HG03060 (cell line): Measurements from ENCODE around the gene ECHS1.
"Not testable (repeated sequence)": the region's sequence is repeated elsewhere in the genome, so short reads cannot be mapped to it uniquely, and the experiment has no call there.

Source experiments
- ATAC-seq: cut with Tn5 transposase; IDR thresholded peaks from one replicate; pipeline ENCODE4 v1.9.1; 2021; ENCODE audit warnings: low read depth, moderate number of reproducible peaks; ENCODE audit not compliant: unreplicated experiment

Gene ECHS1

DNA sequence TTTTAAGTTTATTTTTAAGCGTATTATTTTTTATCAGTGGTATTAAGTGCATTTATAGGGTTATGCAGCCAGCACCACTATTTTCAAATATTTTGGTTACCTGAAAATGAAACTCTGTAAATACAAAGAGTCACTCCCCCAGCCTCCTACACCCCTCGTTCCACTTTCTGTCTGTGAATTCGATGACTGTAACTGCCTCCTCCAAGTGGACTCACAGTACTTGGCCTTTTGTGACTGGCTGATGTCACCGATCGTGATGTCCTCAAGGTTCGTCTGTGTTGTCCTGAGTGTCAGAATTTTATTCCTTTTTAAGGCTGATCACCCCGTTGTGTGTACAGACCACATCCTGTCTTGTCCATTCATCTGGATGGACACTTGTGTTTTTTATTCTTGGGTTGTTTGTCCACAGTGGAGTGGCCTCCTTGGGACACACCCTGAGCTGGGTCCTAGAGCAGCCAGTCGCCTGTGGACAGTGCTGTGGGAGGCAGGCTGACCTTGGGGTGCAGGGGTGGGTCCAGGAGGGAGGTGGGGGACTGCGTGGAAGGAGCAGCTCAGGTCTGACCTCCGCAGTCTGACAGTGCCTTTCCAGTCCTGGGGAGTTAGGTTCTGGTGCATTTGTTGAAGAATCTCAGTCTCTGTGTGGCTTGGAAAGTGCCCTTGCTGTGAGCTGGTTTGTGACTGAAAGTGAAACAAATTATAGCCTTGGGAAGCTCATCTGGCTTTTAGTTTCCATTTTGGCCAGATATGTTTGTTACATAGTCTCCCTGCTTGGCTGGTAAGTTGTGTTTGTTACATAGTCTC is 27.7 kb upstream of the ECHS1 start:
- peak; percentile 63 for ATAC-seq

DNA sequence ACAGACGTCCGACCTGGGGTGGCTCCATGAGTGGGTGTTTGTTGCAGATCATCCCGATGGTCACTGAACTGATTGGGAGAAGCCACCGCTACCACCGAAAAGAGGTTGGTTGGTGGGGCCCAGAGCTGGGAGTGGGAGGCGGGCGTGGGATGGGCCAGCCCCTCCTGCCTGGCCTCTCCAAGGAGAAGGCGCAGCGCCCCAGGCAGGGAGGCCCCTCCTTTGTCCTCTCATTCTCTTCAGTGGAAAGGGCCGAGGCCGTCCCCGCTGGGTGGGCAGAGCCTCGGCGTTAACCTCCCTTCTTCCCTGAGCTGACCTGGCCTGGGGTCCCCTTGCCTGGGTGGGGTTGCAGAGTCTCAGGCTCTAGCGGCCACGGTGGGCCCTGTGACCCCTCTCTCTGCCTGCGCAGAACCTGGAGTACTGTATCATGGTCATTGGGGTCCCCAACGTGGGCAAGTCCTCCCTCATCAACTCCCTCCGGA is 26.0 kb upstream of the ECHS1 start:
- ATAC-seq = no peak

DNA sequence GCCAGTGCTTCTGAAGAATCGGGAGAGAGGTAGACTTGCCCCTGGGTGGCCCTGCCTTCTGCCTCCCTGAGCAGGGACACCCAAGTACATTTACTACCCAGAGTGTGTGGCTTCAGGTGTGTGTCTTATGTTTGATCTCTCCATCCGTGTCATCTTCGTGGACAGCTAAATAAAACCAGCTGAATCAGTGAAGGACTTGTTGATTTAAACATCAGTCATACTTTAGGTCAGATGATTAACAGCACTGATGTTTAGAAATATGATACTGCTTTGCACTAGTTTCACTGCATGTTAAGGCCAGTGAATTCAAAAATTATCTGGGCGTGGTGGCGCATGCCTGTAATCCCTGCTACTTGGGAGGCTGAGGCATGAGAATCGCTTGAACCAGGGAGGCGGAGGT is 24.8 kb upstream of the ECHS1 start:
- ATAC-seq = no peak

DNA sequence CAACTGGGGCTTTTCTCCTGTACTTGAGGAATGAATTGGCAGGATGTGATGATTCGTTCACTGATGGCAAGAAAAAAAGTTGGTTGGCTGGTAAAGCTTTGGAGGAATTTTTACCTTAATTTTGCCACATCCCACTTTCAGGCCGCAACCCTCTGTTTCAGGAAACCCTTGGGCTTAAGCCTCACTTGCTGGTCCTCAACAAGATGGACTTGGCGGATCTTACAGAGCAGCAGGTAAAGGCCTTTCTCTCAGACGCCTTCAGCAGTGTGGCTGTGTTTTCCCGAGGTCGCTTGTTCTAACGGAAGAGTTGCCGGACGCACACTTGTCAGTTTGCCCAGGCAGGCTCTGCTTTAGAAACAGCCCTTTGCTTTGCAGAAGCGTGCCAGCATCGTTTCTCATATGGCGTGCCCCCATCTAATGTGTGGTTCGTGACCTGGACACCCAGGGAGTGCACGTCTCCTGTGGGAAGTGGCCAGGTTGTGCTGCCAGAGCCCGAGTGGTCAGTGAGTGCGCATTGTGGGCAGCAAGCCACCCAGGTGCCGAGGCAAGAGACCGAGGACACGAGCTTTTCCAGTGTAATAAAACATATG is 23.0 kb upstream of the ECHS1 start:
- ATAC-seq = no peak

DNA sequence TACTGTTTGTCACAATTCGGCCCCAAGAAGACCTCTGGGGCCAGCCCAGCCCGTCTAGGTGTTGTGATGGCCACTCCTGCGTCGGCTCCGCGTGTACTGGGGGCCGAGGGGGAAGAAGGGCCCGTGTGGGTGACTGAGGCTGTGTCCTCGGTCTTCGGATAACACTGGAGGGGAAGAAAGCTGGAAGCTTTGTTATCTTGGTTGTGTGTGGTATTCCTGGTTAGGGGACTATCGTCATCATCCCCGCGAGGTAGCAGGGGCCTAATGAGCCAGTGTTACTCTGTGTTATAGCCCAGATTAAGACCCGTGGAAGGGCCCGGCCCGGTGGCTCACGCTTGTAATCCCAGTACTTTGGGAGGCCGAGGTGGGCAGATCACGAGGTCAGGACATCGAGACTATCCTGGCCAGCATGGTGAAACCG is 21.7 kb upstream of the ECHS1 start:
- no peak for ATAC-seq

DNA sequence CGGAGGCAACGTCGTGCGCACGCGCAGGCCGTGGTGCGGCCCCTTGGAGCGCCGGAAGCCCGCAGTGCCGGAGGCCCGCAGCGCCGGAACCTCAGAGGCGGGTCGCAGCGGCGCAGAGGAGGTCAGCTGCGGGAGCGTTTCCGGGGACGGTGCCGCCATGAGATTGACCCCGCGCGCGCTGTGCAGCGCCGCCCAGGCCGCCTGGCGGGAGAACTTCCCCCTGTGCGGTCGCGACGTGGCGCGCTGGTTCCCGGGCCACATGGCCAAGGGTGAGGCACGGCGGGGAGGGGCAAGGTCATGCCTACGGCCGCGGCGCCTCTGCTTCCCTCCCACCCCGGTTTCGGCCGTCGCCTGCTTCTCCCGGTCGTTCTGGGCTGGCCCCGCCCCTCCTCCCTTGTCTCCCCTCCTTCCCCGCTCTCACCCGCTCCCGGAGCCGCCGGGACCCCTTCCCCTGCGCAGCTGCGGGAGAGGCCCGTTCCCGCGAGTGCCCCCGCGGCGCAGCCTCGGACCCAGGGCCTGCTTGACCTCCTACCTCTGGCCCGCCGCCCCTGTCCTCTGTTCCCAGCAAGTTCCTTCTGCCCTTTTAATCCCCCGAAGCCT is 21.0 kb upstream of the ECHS1 start, which contains the start of gene MTG1:
Gene MTG1 (plus strand): TSS at position 94 of the 600 bp plus-strand sequence. CDS start 64 bp downstream, at position 158.
- peak; percentile 38 for ATAC-seq

DNA sequence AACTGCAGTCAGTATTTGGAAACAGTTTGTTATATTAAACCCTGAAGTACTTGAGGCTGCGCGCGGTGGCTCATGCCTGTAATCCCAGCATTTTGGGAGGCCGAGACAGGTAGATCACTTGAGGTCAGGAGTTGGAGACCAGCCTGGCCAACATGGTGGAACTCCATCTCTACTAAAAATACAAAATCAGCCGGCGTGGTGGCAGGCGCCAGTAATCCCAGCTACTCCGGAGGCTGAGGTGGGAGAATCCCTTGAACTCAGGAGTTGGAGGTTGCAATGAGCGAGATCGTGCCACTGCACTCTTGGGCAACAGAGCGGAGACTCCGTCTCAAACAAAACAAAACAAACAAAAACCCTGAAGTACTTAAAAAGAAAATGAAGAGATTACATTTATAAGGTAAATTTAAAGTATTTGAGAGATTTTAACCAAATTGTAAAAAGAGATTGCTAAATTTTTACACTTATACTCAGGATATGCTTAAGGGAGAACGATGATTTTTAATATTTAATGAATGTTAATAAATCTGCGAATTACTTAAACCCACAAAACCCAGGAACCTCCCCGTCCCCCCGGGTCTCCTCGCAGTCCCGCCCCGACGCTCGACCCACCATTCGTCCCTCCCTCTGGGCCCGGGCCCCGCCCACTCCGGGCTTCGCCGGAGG is 20.4 kb upstream of the ECHS1 start:
- ATAC-seq = no peak

DNA sequence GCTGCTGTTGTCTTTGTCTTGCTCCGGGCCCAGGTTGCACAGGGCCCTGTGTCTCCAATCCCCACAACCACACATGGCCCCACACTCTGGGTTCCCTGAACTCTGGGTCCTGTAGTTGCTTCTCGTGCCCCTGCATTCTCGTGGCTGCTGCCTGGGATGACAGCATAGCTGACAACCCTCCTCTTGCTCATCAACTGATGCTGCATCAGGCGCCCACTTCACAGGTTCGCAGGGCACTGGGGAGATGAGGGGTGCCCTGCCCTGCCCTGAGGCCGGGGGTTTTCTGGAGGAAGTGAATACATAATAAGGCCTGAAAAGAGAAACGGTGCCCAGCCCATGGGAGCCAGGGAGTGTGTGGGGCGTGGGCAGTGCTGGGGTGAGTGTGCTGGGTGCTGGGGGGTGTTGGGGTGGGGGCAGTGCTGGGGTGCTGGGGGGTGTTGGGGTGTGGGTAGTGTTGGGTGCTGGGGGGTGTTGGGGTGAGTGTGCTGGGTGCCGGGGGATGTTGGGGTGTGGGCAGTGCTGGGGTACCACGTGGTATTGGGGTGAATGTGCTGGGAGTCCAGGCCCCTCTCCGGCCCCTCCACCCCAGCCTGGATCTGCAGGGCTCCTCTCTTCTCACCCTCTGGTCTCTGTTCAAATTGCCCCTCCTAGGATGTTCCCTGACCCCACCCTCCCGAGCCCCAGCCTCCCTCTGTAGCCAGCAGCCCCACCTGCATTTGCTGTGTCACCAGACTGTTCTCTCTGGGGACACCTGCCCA is 18.8 kb upstream of the ECHS1 start:
- ATAC-seq = no peak

DNA sequence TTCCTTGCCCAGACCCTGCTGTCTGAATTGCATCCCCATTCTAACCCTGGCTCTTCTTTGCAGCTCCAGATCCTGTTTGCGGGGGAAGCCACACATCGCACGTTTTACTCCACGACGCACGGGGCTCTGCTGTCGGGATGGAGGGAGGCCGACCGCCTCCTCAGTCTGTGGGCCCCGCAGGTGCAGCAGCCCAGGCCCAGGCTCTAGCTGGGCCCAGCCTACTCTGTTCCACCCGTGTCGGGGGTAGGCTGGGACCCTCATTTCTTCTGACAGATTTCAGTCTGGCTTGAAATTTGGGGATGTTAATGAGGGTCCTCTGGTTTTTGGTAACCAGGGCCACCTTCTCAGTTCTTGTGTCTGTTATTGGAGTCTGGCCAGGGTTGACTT is 18.1 kb upstream of the ECHS1 start:
- ATAC-seq = no peak

DNA sequence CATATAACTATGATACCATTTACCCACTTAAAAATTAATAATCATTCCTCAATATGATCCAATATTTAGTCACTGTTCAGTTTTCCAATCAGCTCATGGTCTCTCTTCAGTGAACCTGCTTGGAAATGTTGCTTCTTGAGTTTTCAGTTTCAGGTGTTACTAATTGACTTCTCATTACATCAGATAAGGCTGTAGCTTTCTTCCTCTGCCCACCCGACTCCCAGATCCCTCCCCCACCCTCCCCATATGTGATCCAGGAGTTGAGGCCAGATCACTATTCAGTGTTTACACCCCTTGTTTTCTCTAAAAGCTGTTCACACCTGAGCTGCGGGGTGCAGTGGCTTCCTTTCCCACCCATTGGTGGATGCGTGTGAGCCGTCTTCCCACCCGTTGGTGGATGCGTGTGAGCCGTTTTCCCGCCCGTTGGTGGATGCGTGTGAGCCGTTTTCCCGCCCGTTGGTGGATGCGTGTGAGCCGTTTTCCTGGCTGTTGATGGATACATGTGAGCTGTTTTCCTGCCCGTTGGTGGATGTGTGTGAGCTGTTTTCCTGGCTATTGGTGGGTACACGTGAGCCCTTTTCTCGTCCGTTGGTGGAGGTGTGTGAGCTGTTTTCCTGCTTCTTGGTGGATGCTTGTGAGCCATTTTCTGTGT is 17.6 kb upstream of the ECHS1 start:
- ATAC-seq = no peak

DNA sequence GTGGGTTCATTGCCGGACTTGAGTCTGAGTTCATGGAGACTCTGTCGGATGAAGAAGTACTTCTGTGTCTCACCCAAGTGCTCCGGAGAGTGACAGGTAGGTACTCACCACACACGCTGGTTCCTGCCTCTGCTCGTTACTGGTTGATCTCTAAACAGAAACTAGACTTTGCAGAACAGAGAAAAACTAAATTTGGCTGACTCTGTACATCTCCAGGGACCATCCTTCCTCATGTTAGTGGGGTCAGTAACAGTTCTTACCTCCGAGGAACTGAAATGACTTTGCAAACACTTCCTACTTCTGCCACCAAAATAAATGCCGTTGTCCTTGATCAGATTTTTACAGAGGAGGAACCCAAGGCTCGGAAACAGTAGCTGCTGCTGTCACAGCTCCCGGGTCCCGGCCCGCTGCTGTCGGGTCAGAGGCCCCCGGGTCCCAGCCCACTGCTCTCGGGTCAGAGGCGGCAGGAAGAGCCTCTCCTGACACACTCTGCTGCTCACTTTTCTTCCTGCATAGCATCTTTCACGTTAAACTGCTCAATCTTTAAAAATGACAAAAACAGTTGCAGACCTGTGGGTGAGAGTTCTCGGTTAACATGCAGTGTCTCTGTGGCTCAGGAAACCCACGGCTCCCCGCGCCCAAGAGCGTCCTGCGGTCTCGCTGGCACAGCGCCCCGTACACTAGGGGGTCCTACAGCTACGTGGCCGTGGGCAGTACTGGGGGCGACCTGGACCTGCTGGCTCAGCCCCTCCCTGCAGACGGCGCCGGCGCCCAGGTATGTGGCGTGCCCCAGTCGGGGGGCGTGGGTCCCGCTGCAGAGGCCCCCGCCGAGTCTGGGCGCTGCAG is 16.0 kb upstream of the ECHS1 start:
- peak; percentile 88 for ATAC-seq

DNA sequence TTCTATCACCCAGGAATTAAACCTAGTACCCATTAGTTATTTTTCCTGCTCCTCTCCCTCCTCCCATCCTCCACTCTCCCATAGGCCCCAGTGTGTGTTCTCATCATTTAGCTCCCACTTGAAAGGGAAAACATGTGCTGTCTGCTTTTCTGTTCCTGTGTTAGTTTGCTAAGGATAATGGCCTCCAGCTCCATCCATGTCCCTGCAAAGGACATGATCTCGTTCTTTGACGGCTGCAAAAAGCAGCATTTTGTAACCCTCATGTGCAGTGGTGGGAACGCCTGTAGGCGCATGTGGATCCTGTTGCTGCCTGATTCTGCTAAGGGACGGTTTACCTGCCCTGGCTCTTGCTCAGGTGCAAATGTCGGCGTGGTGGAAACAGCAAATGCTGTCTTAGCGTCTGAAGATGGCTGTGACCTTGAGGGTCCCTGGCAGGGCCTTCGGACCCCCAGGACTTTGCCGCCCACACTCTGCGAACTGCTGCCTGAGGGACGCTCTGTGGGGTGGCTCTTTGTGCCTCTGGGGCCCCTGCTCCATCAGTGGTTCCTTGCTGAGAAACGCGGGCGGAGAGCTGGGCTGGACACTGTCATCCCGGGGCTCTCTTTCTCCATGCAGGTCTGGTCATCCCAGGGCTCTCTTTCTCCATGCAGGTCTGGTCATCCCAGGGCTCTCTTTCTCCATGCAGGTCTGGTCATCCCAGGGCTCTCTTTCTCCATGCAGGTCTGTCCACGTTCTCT is 15.2 kb upstream of the ECHS1 start:
- ATAC-seq = no peak

DNA sequence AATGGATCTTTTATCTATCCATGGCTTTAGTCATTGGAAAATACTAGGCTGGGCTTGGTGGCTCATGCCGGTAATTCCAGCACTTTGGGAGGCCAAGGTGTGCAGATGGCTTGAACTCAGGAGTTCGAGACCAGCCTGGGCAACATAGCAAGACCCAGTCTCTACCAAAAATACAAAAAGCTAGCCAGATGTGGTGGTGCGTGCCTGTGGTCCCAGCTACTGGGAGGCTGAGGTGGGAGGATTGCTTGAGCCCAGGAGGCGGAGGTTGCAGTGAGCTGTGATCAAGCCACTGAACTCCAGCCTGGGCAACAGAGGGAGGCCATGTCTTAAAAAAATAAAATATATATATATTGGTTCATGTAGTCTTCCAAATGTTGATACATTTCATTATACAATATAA is 13.8 kb upstream of the ECHS1 start:
- not testable (repeated sequence) for ATAC-seq

DNA sequence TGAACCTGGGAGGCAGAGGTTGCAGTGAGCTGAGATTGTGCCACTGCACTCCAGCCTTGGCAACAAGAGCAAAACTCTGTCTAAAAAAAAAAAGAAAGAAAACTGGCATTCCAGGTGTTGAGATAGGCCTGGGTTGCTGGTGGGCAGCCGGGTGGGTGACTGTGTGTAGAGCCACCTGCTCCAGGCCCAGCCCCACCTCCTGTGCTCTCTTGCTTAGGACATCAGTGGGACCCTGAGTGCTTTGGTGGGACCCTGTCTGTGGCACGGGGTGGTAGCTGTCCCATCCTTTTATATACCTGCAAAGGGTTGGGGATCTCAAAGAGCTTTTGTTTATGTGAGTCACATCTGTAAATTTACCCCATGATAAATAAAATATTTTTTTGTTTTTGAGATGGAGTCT is 12.1 kb upstream of the ECHS1 start:
- ATAC-seq = no peak

DNA sequence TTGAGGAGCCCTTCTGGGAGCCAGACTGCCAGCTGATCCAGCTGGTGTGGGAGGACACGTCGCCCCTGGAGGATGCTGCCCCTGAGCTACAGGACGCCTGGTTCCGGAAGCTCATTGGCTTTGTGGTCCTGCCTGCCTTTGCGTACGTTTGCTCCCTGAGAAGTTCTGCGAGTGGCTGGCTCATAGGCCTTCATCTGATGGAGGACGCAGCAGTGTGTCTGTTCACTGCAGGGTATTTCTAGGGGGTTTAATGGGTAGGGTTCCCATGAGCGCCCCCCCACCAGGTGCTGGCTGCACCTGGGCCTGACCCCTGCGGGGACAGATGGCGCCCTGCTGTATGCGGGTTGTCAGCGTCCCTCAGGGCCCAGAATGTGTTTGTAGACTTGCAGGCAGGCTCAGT is 10.9 kb upstream of the ECHS1 start:
- ATAC-seq = no peak

DNA sequence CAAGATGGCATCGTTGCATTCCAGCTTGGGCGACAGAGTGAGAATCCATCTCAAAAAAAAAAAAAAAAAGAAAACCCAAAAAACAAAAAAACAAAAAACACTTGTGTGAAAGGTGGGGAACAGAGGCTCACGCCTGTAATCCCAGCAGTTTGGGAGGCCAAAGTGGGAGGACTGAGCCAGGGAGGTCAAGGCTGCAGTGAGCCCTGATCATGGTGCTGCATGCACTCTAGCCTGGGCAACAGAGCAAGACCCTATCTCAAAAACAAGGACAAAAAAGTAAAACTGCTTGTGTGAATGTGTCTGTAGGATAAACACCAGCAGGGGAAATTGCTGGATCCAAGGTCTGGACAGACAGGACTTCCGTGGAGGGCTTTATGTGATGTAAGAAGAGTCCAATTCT is 10.4 kb upstream of the ECHS1 start:
- ATAC-seq = no peak

DNA sequence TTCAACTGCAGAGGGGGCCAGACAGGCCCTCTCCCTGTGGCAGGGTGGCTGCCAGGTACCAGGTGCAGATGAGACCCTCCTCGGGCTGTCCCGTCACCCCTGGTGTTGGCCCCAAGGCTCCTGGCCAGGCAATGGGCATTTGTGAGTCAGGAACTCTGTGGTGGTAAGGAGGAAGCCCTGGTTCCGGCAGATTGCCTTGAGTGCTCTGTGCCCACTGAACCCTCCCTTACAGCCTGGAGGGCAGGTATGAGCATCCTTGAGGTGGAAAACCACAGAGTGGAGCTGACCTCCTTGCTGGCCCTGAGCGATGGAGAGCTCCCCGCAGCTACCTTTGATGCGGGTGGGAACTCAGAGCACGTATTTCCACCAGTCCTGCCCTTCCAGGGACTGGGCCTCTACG is 7.9 kb upstream of the ECHS1 start:
- ATAC-seq = no peak
